ENCODE results near the gene PLIN3.
"Not testable (repeated sequence)": the region's sequence is repeated elsewhere in the genome, so short reads cannot be mapped to it uniquely, and the experiment has no call there.

PLIN3 gene

GRCh38 chr19:4847190-4847973, 20.1 kb downstream of the PLIN3 start:
- ATAC-seq, result no peak

GRCh38 chr19:4845975-4846374, 21.5 kb downstream of the PLIN3 start:
- ATAC-seq, result not testable (repeated sequence)

More at GRCh38 chr19:4847190-4847973, 20.1 kb downstream of the PLIN3 start:
- TF ChIP-seq ZFP3 (CRISPR knock-in tag; IDR thresholded peaks at IDR 0.05), result no peak

GRCh38 chr19:4844348-4845179, 22.9 kb downstream of the PLIN3 start:
- ATAC-seq, result no peak
- no peak for TF ChIP-seq ZNF70 (CRISPR knock-in tag; IDR thresholded peaks at IDR 0.05)
- TF ChIP-seq ZFP3 (CRISPR knock-in tag; IDR thresholded peaks at IDR 0.05), result no peak
- TF ChIP-seq ISL1 (CRISPR knock-in tag; IDR thresholded peaks at IDR 0.05), result no peak
- no peak for TF ChIP-seq ZNF565 (CRISPR knock-in tag; conservative IDR thresholded peaks at IDR 0.05; ENCODE audit: low read depth)
- no peak for TF ChIP-seq TSHZ2 (CRISPR knock-in tag; IDR thresholded peaks at IDR 0.05)
- TF ChIP-seq TOX (CRISPR knock-in tag; IDR thresholded peaks at IDR 0.05; ENCODE audit: borderline replicate concordance), result no peak
- TF ChIP-seq CSDC2 (CRISPR knock-in tag; IDR thresholded peaks at IDR 0.05), result no peak
- no peak for TF ChIP-seq SNAI2 (CRISPR knock-in tag; IDR thresholded peaks at IDR 0.05)
- TF ChIP-seq ARNTL (CRISPR knock-in tag; IDR thresholded peaks at IDR 0.05; ENCODE audit: borderline replicate concordance, low read depth), result no peak
- TF ChIP-seq PATZ1 (CRISPR knock-in tag; IDR thresholded peaks at IDR 0.05; ENCODE audit: borderline replicate concordance), result no peak
- TF ChIP-seq GLIS3 (CRISPR knock-in tag; IDR thresholded peaks at IDR 0.05), result no peak
- no peak for TF ChIP-seq RARB (CRISPR knock-in tag; IDR thresholded peaks at IDR 0.05)
- no peak for TF ChIP-seq ZC3H10 (CRISPR knock-in tag; IDR thresholded peaks at IDR 0.05)

GRCh38 chr19:4843647-4843965, 23.9 kb downstream of the PLIN3 start:
- no peak for ATAC-seq
- no peak for TF ChIP-seq ZC3H10 (CRISPR knock-in tag; IDR thresholded peaks at IDR 0.05)
- no peak for TF ChIP-seq OSR1 (CRISPR knock-in tag; IDR thresholded peaks at IDR 0.05)
- no peak for TF ChIP-seq CSDC2 (CRISPR knock-in tag; IDR thresholded peaks at IDR 0.05)
- TF ChIP-seq ISL1 (CRISPR knock-in tag; IDR thresholded peaks at IDR 0.05), result no peak
- no peak for TF ChIP-seq PATZ1 (CRISPR knock-in tag; IDR thresholded peaks at IDR 0.05; ENCODE audit: borderline replicate concordance)
- TF ChIP-seq CREB5 (CRISPR knock-in tag; IDR thresholded peaks at IDR 0.05; ENCODE audit: low read depth), result no peak
- no peak for TF ChIP-seq POU6F1 (CRISPR knock-in tag; IDR thresholded peaks at IDR 0.05; ENCODE audit: borderline replicate concordance, low read depth)
- TF ChIP-seq ZNF70 (CRISPR knock-in tag; IDR thresholded peaks at IDR 0.05), result no peak
- TF ChIP-seq BACH2 (CRISPR knock-in tag; IDR thresholded peaks at IDR 0.05; ENCODE audit: borderline replicate concordance), result no peak
- no peak for TF ChIP-seq ZFP3 (CRISPR knock-in tag; IDR thresholded peaks at IDR 0.05)
- TF ChIP-seq TOX (CRISPR knock-in tag; IDR thresholded peaks at IDR 0.05; ENCODE audit: borderline replicate concordance), result no peak
- TF ChIP-seq CSRNP3 (CRISPR knock-in tag; IDR thresholded peaks at IDR 0.05), result no peak
- no peak for TF ChIP-seq GLIS3 (CRISPR knock-in tag; IDR thresholded peaks at IDR 0.05)
- no peak for TF ChIP-seq TSHZ2 (CRISPR knock-in tag; IDR thresholded peaks at IDR 0.05)
- no peak for TF ChIP-seq ARNTL (CRISPR knock-in tag; IDR thresholded peaks at IDR 0.05; ENCODE audit: borderline replicate concordance, low read depth)

Data from SK-N-SH treated with all-trans-retinoic acid at 6 μM for 48 hours (cell line).